GM12875 (cell line): Measurements from ENCODE around the gene FRMD3.

ENCODE experiments used
- H3K4me3 ChIP-seq: one replicate; pipeline ENCODE4 v1.5.1; 2011; ENCODE audit warnings: low read depth, low read length, control low read depth
- CTCF ChIP-seq: IDR thresholded peaks from 2 replicates; pipeline ENCODE4 v1.5.1; 2011; ENCODE audit warnings: low read depth, mild to moderate bottlenecking, control low read depth, inconsistent platforms, low read length, moderate library complexity, borderline replicate concordance; ENCODE audit not compliant: insufficient read depth

Gene FRMD3

GRCh38 chr9:83204047-83204446, 334.2 kb downstream of the FRMD3 start:
- H3K4me3 ChIP-seq, result no peak overlapping the region
- TF ChIP-seq CTCF, result no peak

- no peak for TF ChIP-seq CTCF
- no peak overlapping the region for H3K4me3 ChIP-seq
These were observed 337.7 kb downstream of the FRMD3 start for GRCh38 chr9:83200531-83200930.

GRCh38 chr9:83199832-83200231, 338.4 kb downstream of the FRMD3 start:
- H3K4me3 ChIP-seq, result no peak overlapping the region
- TF ChIP-seq CTCF, result no peak

DNA sequence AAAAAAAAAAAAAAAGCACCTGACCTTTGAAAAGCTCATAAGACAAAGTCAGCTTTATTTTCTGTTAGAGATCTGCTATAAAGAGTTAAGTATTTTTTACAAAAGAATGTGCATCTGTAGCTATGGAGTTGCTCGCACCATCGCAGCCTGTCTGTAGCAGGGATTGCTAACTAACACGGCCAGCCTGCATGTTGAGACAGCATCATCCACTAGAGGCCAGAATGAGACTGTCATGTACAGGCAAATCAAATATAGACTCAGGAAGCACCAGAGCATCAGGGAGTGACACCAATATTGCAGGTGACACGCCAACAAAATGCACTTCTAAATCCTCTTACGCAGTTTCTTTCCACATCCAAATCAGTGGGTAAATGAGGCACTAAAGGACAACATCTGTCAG, 339.0 kb downstream of the FRMD3 start:
- TF ChIP-seq CTCF, result no peak
- no peak overlapping the region for H3K4me3 ChIP-seq

DNA sequence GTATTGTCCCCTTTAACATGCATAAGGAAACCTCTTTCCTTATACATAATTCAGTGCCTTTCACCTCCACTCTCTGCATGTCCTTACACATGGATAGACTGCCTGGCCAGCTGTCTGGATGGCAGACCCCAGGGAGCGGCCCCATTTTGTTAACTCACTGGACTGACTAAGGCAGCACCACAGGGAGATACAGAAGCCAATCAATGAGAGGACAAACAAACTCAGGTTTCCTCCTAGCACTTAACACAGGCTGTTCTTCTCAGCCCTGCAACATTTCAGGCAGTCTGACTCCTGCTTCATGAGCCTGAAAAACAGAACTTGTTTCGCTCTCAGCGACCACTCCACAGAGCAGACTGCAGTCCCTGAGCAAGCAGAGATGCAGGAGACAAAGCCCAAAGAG, 339.8 kb downstream of the FRMD3 start:
- no peak for TF ChIP-seq CTCF
- no peak overlapping the region for H3K4me3 ChIP-seq

- H3K4me3 ChIP-seq, result no peak overlapping the region
- TF ChIP-seq CTCF, result no peak
These were observed 340.6 kb downstream of the FRMD3 start for GRCh38 chr9:83197591-83197990.

DNA sequence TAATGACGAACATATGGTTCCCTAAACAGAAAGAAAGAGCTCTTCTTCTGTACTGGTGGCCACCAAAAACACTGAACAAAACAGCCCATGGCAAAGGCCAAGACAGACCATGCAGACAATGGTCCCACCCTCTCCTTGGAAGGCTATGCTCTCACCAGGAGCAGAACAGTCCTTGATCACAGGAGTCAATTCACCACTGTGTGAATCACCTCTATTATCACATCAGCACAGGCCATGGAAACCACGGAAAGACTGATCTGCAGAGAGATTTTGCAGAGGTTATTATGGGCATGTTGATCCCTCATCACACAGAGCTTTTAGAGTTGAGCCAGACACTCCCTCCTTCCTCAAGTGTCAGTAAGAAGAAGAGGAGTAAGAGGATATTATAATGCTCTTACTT, 341.3 kb downstream of the FRMD3 start:
- no peak for TF ChIP-seq CTCF
- H3K4me3 ChIP-seq, result no peak overlapping the region
